Measurements from ENCODE around the gene PSMG2.
"Not testable (repeated sequence)": the region's sequence is repeated elsewhere in the genome, so short reads cannot be mapped to it uniquely, and the experiment has no call there.

PSMG2 gene

GRCh38 chr18:12758566-12758965 is 55.7 kb downstream of the PSMG2 start:
- DNase-seq (ENCODE audit: low spot score); FAIRE-seq: not testable (repeated sequence)

- FAIRE-seq (no peak), DNase-seq (ENCODE audit: low spot score) (no peak)
Observed at GRCh38 chr18:12765126-12765525, 62.3 kb downstream of the PSMG2 start.

GRCh38 chr18:12765586-12765985 is 62.7 kb downstream of the PSMG2 start:
- FAIRE-seq: no peak
- no peak for DNase-seq (ENCODE audit: low spot score)

- DNase-seq (ENCODE audit: low spot score) (no peak), FAIRE-seq (no peak)
Observed at GRCh38 chr18:12766986-12767433, 64.2 kb downstream of the PSMG2 start.

- DNase-seq (ENCODE audit: low spot score): no peak
- FAIRE-seq: no peak
Observed at GRCh38 chr18:12767580-12768155, 64.8 kb downstream of the PSMG2 start.

- FAIRE-seq (no peak), DNase-seq (ENCODE audit: low spot score) (no peak)
Observed at GRCh38 chr18:12768625-12769024, 65.8 kb downstream of the PSMG2 start.

GRCh38 chr18:12769136-12769535 is 66.3 kb downstream of the PSMG2 start:
- FAIRE-seq: no peak

GRCh38 chr18:12769644-12770440 is 67.0 kb downstream of the PSMG2 start:
- DNase-seq (ENCODE audit: low spot score) (no peak), FAIRE-seq (no peak)

More at GRCh38 chr18:12769136-12769535, 66.3 kb downstream of the PSMG2 start:
- DNase-seq (ENCODE audit: low spot score): no peak

- FAIRE-seq (no peak), DNase-seq (ENCODE audit: low spot score) (no peak)
Observed at GRCh38 chr18:12770469-12771219, 67.8 kb downstream of the PSMG2 start.

- FAIRE-seq (no peak), DNase-seq (ENCODE audit: low spot score) (no peak)
Observed at GRCh38 chr18:12772111-12772510, 69.3 kb downstream of the PSMG2 start.

GRCh38 chr18:12773369-12773768 is 70.5 kb downstream of the PSMG2 start:
- FAIRE-seq: no peak
- DNase-seq (ENCODE audit: low spot score): no peak

- no peak for DNase-seq (ENCODE audit: low spot score)
- no peak for FAIRE-seq
Observed at GRCh38 chr18:12774982-12775381, 72.1 kb downstream of the PSMG2 start.
